Measurements from ENCODE around the gene SPATA6L.

SPATA6L gene, protein sequence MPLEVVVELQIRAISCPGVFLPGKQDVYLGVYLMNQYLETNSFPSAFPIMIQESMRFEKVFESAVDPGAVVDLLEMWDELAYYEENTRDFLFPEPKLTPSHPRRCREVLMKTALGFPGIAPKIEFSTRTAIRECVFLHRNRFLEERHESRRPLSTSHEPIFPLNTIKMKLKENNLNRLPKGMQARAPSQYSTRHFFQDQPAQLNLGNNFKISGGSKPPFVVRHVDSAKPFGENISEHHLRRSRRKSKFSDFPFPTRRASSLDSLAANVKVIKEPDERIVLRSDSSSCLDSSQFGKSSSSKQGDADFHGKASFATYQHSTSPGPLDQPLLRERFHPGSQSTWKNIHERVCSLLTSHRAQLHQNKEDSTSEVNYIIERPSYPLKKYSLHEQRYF

GRCh38 chr9:4666042-4666699 lies at the start of gene SPATA6L:
Gene SPATA6L, minus strand, starts transcription at chr9:4666480. Its CDS starts 230 bp downstream, at chr9:4666250.
- no peak for DNase-seq

DNA sequence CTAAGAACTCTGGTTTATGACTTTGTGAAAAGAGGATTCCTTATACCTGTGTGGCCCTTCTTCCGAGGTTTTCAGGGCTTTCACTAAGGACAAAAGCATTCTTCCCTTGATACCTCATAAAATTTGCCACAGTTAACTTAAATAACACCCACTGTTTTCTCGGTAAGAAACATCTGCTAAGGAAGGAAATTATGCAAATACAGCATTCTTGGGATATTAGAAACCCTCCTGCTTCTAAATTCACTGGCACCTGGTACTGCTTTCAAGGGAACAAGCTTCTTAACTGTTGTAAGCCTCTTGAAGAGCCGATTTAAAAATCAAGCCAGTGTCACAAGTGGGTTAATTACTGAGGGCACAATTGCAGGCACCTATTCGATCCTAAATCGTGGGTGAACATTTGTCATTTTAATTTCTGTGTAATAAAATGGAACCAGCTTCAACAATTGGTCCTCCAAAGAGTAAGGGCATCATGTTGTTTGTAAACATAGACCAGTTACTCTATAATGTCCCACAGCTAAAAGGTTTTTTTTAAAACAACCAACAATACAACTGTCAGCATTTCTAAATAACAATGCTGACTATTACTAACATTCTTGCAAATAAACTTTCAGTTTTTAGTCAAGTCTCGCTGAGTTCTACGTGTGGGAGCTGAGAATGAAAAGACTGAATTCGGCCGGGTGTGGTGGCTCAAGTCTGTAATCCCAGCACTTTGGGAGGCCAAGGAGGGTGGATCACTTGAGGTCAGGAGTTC lies 48.2 kb upstream of the SPATA6L start:
- DNase-seq: peak; percentile 87

DNA sequence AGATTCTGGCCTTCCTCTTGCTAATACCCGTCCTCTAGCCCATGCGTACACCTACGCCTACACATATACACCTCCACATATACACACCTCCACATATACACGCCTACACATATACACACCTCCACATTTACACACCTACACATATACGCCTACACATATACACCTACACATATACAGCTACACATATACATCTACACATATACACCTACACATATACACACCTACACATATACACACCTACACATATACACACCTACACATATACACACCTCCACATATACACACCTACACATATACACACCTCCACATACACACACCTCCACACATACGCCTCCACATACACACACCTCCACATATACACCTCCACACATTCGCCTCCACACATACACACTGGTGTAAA lies 47.6 kb upstream of the SPATA6L start:
- no peak for DNase-seq

GRCh38 chr9:4709380-4709779 lies 43.1 kb upstream of the SPATA6L start:
- no peak for DNase-seq

GRCh38 chr9:4706971-4707622 lies 40.8 kb upstream of the SPATA6L start:
- DNase-seq: no peak

DNA sequence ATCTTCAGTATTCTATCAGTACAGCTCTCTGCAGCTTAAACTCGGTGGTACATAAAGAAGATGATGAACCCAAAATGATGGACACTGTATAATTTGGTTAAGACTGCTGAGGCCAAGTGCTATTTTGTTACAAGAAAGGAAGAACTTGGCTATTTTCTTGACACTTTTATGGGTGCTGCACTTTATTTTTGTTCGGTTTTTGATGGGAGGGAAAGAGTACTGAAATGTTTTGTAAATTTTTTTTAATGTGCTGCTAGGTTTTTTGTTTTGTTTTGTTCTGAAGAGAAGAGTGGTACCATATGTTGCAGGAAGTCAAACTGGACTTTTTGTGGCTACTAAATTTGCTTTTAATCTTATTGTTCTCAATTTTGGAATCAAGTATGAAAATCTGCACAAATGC lies 39.7 kb upstream of the SPATA6L start:
- DNase-seq: no peak

- DNase-seq: no peak
Observed at GRCh38 chr9:4704129-4704528, 37.8 kb upstream of the SPATA6L start.

DNA sequence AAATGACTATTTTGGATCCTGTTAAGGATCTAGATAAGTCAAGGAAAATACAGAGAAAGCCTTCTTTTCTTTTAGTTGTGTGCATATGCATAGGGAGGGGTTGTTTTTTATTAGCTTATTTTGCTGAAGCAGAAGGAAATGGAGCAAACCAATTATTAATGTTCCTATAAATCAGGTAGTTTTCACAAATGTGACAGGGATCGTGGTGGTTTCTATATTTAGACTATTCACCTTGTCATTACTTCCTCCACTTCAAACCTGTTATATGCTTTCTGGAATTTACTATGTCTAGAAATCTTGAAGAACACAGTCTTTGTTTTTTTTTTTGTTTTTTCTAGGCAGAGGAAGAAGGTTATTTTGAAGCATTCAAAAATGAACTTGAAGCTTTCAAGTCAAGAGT lies 35.2 kb upstream of the SPATA6L start:
- DNase-seq: no peak

- no peak for DNase-seq
Observed at GRCh38 chr9:4700932-4701331, 34.7 kb upstream of the SPATA6L start.

DNA sequence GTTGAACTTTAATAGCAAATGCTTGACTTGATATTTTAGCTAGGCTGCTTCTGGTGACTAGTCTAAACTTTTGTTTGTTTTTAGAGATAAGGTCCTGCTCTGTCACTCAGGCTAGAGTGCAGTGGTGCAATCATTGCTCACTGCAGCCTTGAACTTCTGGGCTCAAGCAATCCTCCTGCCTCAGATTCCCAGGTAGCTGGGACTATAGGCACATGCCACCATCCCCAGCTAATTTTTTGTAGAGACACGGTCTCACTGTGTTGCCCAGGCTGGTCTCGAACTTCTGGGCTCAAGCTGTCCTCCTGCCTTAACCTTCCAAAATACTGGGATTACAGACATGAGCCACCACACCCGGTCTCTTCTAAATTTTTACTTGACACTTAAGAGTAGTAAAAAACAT lies 33.8 kb upstream of the SPATA6L start:
- no peak for DNase-seq

- no peak for DNase-seq
Observed at GRCh38 chr9:4691795-4692194, 25.5 kb upstream of the SPATA6L start.

DNA sequence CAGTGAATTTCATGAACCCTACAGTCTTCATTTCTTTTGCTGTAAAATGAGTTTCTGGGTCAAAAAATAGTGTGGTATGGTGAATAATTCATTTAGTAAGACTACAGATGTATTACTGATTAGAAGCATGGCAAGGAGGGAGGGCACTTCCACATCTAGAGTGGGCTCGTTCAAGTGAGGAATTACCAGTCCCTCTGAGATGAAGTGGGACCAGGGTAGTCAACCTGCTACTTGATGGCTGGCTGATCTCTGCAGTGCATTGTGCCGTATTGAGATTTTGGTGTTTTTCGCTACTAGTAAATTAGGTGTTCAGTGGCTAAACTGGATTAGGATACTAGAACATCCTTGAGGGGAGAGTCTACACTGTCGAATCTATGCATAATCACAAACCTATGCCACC lies 23.9 kb upstream of the SPATA6L start:
- DNase-seq: no peak

DNA sequence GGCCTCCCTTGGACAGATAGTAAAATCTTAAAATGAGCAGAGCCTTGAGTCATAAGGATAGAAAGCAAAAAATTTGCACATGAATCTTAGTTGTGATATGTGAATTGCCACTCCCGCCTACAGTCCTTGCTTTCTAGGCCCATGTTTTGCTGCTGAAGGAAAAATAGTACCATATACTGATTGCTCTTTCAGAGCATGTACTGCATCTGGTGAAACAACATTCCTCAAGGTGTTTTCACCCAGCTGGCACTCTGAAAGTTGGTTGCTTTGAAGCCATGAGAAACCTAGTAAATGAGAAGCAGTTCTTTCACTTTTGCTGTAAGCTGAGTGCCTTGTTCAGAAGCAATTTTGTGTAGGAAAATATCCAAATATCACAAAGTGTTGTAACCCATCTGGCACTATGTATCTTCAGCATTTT lies 23.4 kb upstream of the SPATA6L start:
- no peak for DNase-seq

DNA sequence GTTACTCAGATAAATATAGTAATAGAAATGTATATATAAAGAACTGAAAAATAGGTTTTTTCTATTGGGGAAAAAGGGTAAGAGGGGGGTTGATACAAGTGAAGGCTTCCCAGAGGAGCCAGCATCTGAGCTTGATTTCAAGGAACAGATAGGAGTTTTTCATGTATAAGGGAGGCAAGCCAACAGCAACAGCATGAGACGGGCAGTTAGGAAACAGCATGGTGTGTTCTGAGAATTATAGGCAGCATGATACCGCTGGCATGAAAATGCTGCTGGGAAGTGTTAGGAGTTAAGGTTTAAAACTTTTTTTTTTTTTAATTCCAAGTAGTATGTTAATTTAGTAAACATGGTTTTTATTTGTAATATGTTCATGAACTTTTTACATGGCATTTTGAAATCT lies 22.7 kb upstream of the SPATA6L start:
- no peak for DNase-seq

DNA sequence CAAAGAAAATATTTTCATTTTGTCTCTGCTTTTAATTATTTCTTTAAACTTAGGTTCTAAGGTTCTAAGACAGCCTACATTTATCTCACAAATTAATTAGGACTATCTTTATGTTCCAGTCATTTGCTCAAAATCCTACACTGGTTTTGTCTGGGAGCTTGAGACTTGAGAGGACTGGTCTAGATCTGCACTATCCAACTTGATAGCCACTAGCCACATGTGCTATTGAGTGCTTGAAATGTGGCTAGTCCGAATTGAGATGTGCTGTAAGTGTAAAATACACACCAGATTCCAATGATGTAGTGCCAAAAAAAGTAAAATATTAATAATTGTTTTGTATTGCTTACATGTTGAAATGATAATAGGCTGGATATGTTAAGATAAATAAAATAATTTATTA lies 20.3 kb upstream of the SPATA6L start:
- no peak for DNase-seq

DNA sequence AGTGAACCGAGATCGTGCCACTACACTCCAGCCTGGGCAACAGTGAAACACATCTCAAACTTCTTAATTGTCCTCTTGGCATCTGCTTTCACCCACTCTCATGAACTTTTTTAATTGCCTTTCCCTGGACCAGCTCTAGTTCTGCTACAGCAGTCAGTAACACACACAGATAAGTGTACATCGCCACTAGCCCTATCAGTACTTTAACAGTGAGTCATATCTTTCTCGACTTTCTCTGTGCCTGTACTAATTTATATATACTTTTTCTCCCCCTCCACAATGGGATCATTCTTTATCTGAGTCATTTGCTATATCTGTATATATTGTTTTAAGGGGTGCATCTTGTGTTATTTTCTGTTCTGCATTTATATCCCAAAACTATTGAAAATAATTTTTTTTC lies 19.8 kb upstream of the SPATA6L start:
- no peak for DNase-seq

- no peak for DNase-seq
Observed at GRCh38 chr9:4684820-4685219, 18.5 kb upstream of the SPATA6L start.

GRCh38 chr9:4680750-4681149 lies 14.5 kb upstream of the SPATA6L start:
- DNase-seq: no peak

DNA sequence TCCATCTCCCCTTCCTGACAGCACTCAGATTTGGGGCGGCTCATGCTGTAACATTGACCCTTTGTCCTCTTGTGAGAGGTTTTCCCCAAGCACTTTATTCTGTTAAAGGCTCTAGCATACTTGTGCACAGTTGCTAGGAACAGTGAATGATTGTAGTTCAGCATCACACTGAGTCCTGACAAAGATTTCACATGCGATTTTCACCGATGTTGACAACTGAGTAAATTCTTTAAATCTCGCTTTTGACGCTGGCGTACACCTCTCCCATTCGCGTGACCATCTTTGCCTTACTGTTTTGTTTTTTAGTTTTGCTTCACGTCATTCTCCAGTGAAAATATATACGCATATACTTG lies 13.9 kb upstream of the SPATA6L start:
- no peak for DNase-seq

GRCh38 chr9:4679268-4680172 lies 13.2 kb upstream of the SPATA6L start, which contains the start of gene CDC37L1:
Gene CDC37L1, plus strand, starts transcription at chr9:4679569. Its CDS starts 199 bp downstream, at chr9:4679768.
- DNase-seq: peak; percentile 83

DNA sequence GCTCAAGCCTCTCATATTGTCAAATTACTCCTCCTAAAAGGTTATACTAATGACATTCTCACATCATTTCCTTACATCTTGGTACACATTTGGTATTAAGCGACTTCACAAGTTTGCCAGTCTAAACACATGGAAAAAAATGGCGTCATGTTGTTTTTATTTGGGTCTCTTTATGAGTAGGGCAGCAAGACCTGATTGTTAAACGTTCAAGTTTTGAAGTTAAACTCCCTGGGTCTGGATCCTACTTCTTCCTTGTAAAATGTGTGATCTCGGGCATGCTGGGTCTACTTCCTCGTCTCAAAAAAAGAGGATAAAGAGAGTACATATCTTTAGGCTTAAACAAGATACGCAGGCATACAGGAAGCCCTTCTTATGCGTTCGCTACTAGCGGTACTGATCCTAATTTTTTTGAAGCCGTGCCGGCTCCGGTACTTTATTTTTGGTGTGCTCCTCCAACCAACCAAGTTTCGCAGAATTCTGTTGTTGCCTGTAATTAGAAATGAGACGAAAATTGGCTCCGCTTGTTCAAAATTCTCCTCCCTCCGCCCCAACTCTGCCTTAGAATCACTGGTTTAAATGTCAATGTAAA lies 12.5 kb upstream of the SPATA6L start:
- DNase-seq: no peak

DNA sequence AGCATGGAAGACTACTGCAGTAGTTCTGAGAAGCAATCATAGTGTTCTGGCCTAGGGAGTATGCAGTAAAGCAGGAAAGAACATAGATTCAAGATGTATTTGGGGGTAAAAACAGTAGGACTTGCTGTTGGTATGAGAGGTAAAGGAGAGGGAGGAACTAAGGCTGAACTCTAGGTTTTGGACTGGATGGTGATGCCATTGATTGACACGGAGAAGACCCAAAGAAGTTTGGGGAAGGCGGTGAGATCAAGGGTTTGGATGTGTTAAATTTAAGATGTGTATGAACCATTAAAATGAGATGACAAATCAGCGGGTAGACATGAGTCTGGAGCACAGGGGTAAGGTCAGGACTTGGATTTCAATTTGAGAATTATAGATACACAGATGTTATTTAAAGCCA lies 11.1 kb upstream of the SPATA6L start:
- no peak for DNase-seq

All from NCI-H524 treated with DMSO at 0.1 percent for 48 hours (cell line).